Caco-2 (cell line): ENCODE results near the gene ATP6V1C2. TPM values are rescaled to one million over a fixed set of nuclear protein-coding genes. Genes with fewer than 3 reads are reported as not detected.

Experiments used
- BruUV-seq: library from RNA; stranded (reverse); fragments of 400-500 nt; replicated peaks from 2 replicates; lab custom pipeline; 2021; lab: Mats Ljungman, UMichigan
- CTCF ChIA-PET: fragments of 300-600 bp; sonication (Branson Sonifier 250); formaldehyde crosslinking; loops from one replicate; lab custom pipeline; 2022; ENCODE audit warnings: antibody characterized with exemption; lab: Charles Lee
- POLR2A ChIA-PET: fragments of 300-600 bp; sonication (Branson Sonifier 250); formaldehyde crosslinking; loops from one replicate; lab custom pipeline; 2022; ENCODE audit warnings: antibody characterized with exemption; lab: Charles Lee
- DNase-seq, 2 experiments: peaks; one replicate each; pipeline versions ENCODE4 v3.0.0 to v3.0.0-alpha.2; 2020 to 2022
- H3K27me3 ChIP-seq: replicated peaks from 2 replicates; pipeline ENCODE4 v1.6.0; 2011; ENCODE audit warnings: low read length; ENCODE audit not compliant: control insufficient read depth, insufficient read depth
- H3K36me3 ChIP-seq: 2 replicates; pipeline ENCODE4 v1.5.1; 2011; ENCODE audit warnings: low read length; ENCODE audit not compliant: control insufficient read depth, insufficient read depth
- H3K4me1 ChIP-seq: fragments of 250-450 bp; sonication (Bioruptor Pico); 2 replicates; pipeline ENCODE4 v1.5.1; 2020; ENCODE audit warnings: mild to moderate bottlenecking
- H3K4me3 ChIP-seq: 2 replicates; pipeline ENCODE4 v1.5.1; 2011; ENCODE audit warnings: low read depth, mild to moderate bottlenecking, control low read depth, low read length
- H3K9me3 ChIP-seq: fragments of 250-450 bp; sonication (Bioruptor Pico); 2 replicates; pipeline ENCODE4 v1.5.1; 2020; ENCODE audit warnings: mild to moderate bottlenecking, moderate library complexity
- H3K27ac Mint-ChIP-seq: one replicate; pipeline ENCODE4 v1.8.0; 2022; ENCODE audit warnings: mixed read lengths; ENCODE audit not compliant: unreplicated experiment
- H3K27me3 Mint-ChIP-seq: one replicate; pipeline ENCODE4 v1.8.0; 2022; ENCODE audit warnings: mixed read lengths; ENCODE audit not compliant: insufficient read depth, unreplicated experiment
- H3K36me3 Mint-ChIP-seq: one replicate; pipeline ENCODE4 v1.8.0; 2022; ENCODE audit warnings: mild to moderate bottlenecking, mixed read lengths; ENCODE audit not compliant: insufficient read depth, unreplicated experiment
- H3K4me1 Mint-ChIP-seq: one replicate; pipeline ENCODE4 v1.8.0; 2022; ENCODE audit warnings: low read depth, mixed read lengths; ENCODE audit not compliant: unreplicated experiment
- H3K4me3 Mint-ChIP-seq: one replicate; pipeline ENCODE4 v1.8.0; 2022; ENCODE audit warnings: mild to moderate bottlenecking, moderate library complexity, mixed read lengths; ENCODE audit not compliant: unreplicated experiment
- H3K9me3 Mint-ChIP-seq: one replicate; pipeline ENCODE4 v1.8.0; 2022; ENCODE audit warnings: mixed read lengths; ENCODE audit not compliant: unreplicated experiment
- CTCF ChIP-seq, 2 experiments: fragments of 200-600 bp in 1 of 2; IDR thresholded peaks; 1 replicate in 1 of 2; 2 replicates in 1 of 2; pipeline versions ENCODE4 v1.5.1 to v1.8.0; 2011 to 2022; ENCODE audit warnings: antibody characterized with exemption in 1 of 2, control low read depth in 1 of 2, inconsistent platforms in 1 of 2, low read depth in 1 of 2, low read length in 1 of 2, mild to moderate bottlenecking in 1 of 2, moderate library complexity in 1 of 2; ENCODE audit not compliant: insufficient read depth in 1 of 2, severe bottlenecking in 1 of 2, unreplicated experiment in 1 of 2
- intact Hi-C: fragments of 100-400 bp; cut with micrococcal nuclease; formaldehyde crosslinking; loops from one replicate; pipeline ENCODE4 v1.10.0; 2022; ENCODE audit not compliant: unreplicated experiment
- total RNA-seq: library from RNA; stranded (reverse); gene quantifications from 2 replicates; pipeline ENCODE4 v1.2.3, GENCODE V29; 2022

Gene ATP6V1C2
- total RNA-seq, 1 experiment from 2014 or later, result 4.2 TPM

DNA sequence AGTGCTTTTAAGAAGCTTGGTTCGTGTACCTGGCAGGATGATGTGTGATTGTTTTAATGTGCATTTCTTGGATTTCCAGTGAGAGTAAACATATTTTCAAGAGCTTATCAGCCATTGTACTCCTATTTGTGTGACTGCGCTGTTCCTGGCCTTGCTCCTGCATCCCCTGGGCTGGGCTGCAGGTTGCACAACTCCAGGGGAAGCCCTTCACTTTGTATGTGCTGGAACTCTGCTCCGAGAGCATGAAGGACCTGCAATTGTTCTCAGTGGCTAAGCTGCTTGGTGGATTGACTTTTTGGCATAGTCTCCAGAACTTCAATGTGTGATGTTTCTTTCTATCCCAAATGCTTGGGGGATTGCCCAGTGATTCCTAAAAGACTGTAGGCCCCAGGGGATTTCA lies 18.8 kb downstream of the ATP6V1C2 start:
- Histone ChIP-seq H3K27me3 (no peaks in the 10 kb centered on the region), H3K36me3 (no peaks in the 10 kb centered on the region), H3K4me3 (no peak overlapping the region), H3K9me3 (no peaks in the 10 kb centered on the region), H3K4me1 (peaks cover 25% of the 10 kb centered on the region)
- Mint-ChIP-seq H3K4me3 (no peak overlapping the region), H3K27me3 (no peaks in the 10 kb centered on the region), H3K4me1 (peaks cover 20% of the 10 kb centered on the region), H3K9me3 (no peaks in the 10 kb centered on the region), H3K36me3 (peaks cover 5% of the 10 kb centered on the region), H3K27ac (no peak overlapping the region)
- ChIA-PET POLR2A (no interaction called here), CTCF (interaction anchor here (0.7 kb wide), 1 partner anchor 160 kb away, joined by 3 read pairs; no protein-coding TSS in a partner anchor)
- no peak for TF ChIP-seq CTCF (IDR thresholded peaks at IDR 0.05; ENCODE audit: insufficient read depth in 1 of 2, low read depth in 1 of 2, low read length in 1 of 2, severe bottlenecking in 1 of 2, unreplicated experiment in 1 of 2)
- intact Hi-C loops, result no loop called here
- no TSS peak for BruUV-seq
- DNase-seq, result no peak

- peaks cover 20% of the 10 kb centered on the region for H3K4me1 Mint-ChIP-seq
- no peaks in the 10 kb centered on the region for H3K27me3 ChIP-seq
- H3K9me3 ChIP-seq, result no peaks in the 10 kb centered on the region
- no peak for DNase-seq
- H3K27ac Mint-ChIP-seq, result no peak overlapping the region
- H3K4me3 ChIP-seq, result no peak overlapping the region
- ChIA-PET POLR2A (no interaction called here), CTCF (interaction anchor here (0.6 kb wide), 1 partner anchor 63 kb away, joined by 3 read pairs; no protein-coding TSS in a partner anchor)
- H3K36me3 ChIP-seq, result no peaks in the 10 kb centered on the region
- BruUV-seq, result no TSS peak
- no peaks in the 10 kb centered on the region for H3K9me3 Mint-ChIP-seq
- peaks cover 25% of the 10 kb centered on the region for H3K4me1 ChIP-seq
- intact Hi-C loops, result no loop called here
- no peaks in the 10 kb centered on the region for H3K27me3 Mint-ChIP-seq
- no peak overlapping the region for H3K4me3 Mint-ChIP-seq
- no peak for TF ChIP-seq CTCF (IDR thresholded peaks at IDR 0.05; ENCODE audit: insufficient read depth in 1 of 2, low read depth in 1 of 2, low read length in 1 of 2, severe bottlenecking in 1 of 2, unreplicated experiment in 1 of 2)
- H3K36me3 Mint-ChIP-seq, result peaks cover 5% of the 10 kb centered on the region
Measured at GRCh38 chr2:10741139-10741538, 19.7 kb downstream of the ATP6V1C2 start.

- no peaks in the 10 kb centered on the region for H3K9me3 ChIP-seq
- DNase-seq, result no peak
- POLR2A ChIA-PET, result no interaction called here
- no peaks in the 10 kb centered on the region for H3K36me3 ChIP-seq
- Mint-ChIP-seq H3K9me3 (no peaks in the 10 kb centered on the region), H3K36me3 (peaks cover 5% of the 10 kb centered on the region), H3K27ac (no peak overlapping the region), H3K27me3 (no peaks in the 10 kb centered on the region), H3K4me1 (peaks cover 25% of the 10 kb centered on the region), H3K4me3 (no peak overlapping the region)
- no TSS peak for BruUV-seq
- H3K27me3 ChIP-seq, result no peaks in the 10 kb centered on the region
- TF ChIP-seq CTCF (IDR thresholded peaks at IDR 0.05; ENCODE audit: insufficient read depth in 1 of 2, low read depth in 1 of 2, low read length in 1 of 2, severe bottlenecking in 1 of 2, unreplicated experiment in 1 of 2), result no peak
- no peak overlapping the region for H3K4me3 ChIP-seq
- CTCF ChIA-PET, result no interaction called here
- intact Hi-C loops, result no loop called here
- H3K4me1 ChIP-seq, result peaks cover 22% of the 10 kb centered on the region
Measured at GRCh38 chr2:10742666-10743065, 21.2 kb downstream of the ATP6V1C2 start.
